Measurements from ENCODE around the gene DOCK9. TPM values are rescaled to one million over a fixed set of nuclear protein-coding genes. Genes with fewer than 3 reads are reported as not detected.

DOCK9 gene
- total RNA-seq, 4 donors from 2014 or later, result 94.7 to 240 (median 150) TPM

GRCh38 chr13:98810746-98811145, 167.1 kb downstream of the DOCK9 start:
- Histone ChIP-seq H3K27ac (no peak overlapping the region), H3K9me3 (no peaks in the 10 kb centered on the region), H3K36me3 (peaks cover 0 to 72% (median 6%) of the 10 kb centered on the region in 3 donors), H3K4me3 (no peak overlapping the region), H3K27me3 (no peaks in the 10 kb centered on the region), H3K4me1 (no peaks in the 10 kb centered on the region)
- no peak for DNase-seq
- TF ChIP-seq CTCF (IDR thresholded peaks at IDR 0.05) (no peak), POLR2A (IDR thresholded peaks at IDR 0.05) (no peak)
- WGBS, 2 donors, result 57% methylated on average over 1 of the region's 1 CpG; no CpG with 5 or more reads in 1 of the 2 donors
- intact Hi-C loops (cut with DNase I), result no loop called here

- peaks cover 0 to 72% (median 7%) of the 10 kb centered on the region in 3 donors for H3K36me3 ChIP-seq
- H3K27ac ChIP-seq, result no peak overlapping the region
- no peak overlapping the region for H3K4me3 ChIP-seq
- no peak for DNase-seq
- intact Hi-C loops (cut with DNase I), result no loop called here
- TF ChIP-seq POLR2A (IDR thresholded peaks at IDR 0.05), result no peak
- no peak for TF ChIP-seq CTCF (IDR thresholded peaks at IDR 0.05)
- no peaks in the 10 kb centered on the region for H3K4me1 ChIP-seq
- H3K9me3 ChIP-seq, result no peaks in the 10 kb centered on the region
- WGBS, 2 donors, result 87 to 93% methylated on average over 11 of the region's 11 CpGs
- H3K27me3 ChIP-seq, result no peaks in the 10 kb centered on the region
Observed at GRCh38 chr13:98809345-98809777, 168.5 kb downstream of the DOCK9 start.

- TF ChIP-seq POLR2A (IDR thresholded peaks at IDR 0.05), result no peak
- Histone ChIP-seq H3K4me3 (no peak overlapping the region), H3K9me3 (no peaks in the 10 kb centered on the region), H3K4me1 (peaks cover 0 to 8% (median 0%) of the 10 kb centered on the region in 3 donors), H3K27ac (no peak overlapping the region), H3K36me3 (peaks cover 0 to 87% (median 9%) of the 10 kb centered on the region in 3 donors), H3K27me3 (no peaks in the 10 kb centered on the region)
- 77 to 91% methylated on average over 3 of the region's 3 CpGs for WGBS, 2 donors
- intact Hi-C loops (cut with DNase I), result no loop called here
- DNase-seq, result no peak
Observed at GRCh38 chr13:98807774-98808173, 170.1 kb downstream of the DOCK9 start.

GRCh38 chr13:98804336-98804855, 173.5 kb downstream of the DOCK9 start:
- Histone ChIP-seq H3K4me1 (peaks cover 0 to 11% (median 0%) of the 10 kb centered on the region in 3 donors), H3K27me3 (no peaks in the 10 kb centered on the region), H3K4me3 (no peak overlapping the region), H3K36me3 (peaks cover 0 to 97% (median 10%) of the 10 kb centered on the region in 3 donors), H3K27ac (peak overlapping the region in 1 of 4 donors; percentile 4), H3K9me3 (no peaks in the 10 kb centered on the region)
- intact Hi-C loops (cut with DNase I), result no loop called here
- WGBS, 2 donors, result 72% methylated on average over 5 to 6 of the region's 9 CpGs
- no peak for DNase-seq
- no peak for TF ChIP-seq CTCF (IDR thresholded peaks at IDR 0.05)
- no peak for TF ChIP-seq POLR2A (IDR thresholded peaks at IDR 0.05)

- Histone ChIP-seq H3K9me3 (no peaks in the 10 kb centered on the region), H3K36me3 (peaks cover 0 to 97% (median 7%) of the 10 kb centered on the region in 3 donors), H3K27me3 (no peaks in the 10 kb centered on the region), H3K27ac (peak overlapping the region in 1 of 4 donors; percentile 4), H3K4me3 (no peak overlapping the region), H3K4me1 (peaks cover 0 to 11% (median 0%) of the 10 kb centered on the region in 3 donors)
- no peak for DNase-seq
- TF ChIP-seq CTCF (IDR thresholded peaks at IDR 0.05) (no peak), POLR2A (IDR thresholded peaks at IDR 0.05) (no peak)
- 89 to 97% methylated on average over 7 to 9 of the region's 10 CpGs for WGBS, 2 donors
- intact Hi-C loops (cut with DNase I), result no loop called here
Observed at GRCh38 chr13:98803921-98804320, 173.9 kb downstream of the DOCK9 start.

Measured in esophagus squamous epithelium (tissue), 5 donors.